ENCODE measurements around the gene DDX52. TPM values are rescaled to one million over a fixed set of nuclear protein-coding genes. Genes with fewer than 3 reads are reported as not detected.

Gene DDX52
- total and polyA plus RNA-seq, 2 of the 13 experiments (the other 11 are each of a cell fraction or from before 2014, with no cell fraction given), result 8.9 to 36.1 TPM

- TF ChIP-seq TBP (CRISPR knock-in tag; IDR thresholded peaks at IDR 0.05), result no peak
- TF ChIP-seq ISL2 (CRISPR knock-in tag; IDR thresholded peaks at IDR 0.05), result peak; percentile 29; the same call in 1 of the 2 replicates
- no peak for TF ChIP-seq FUBP1 (CRISPR knock-in tag; IDR thresholded peaks at IDR 0.05; ENCODE audit: borderline replicate concordance)
- TF ChIP-seq ZFP90 (CRISPR knock-in tag; IDR thresholded peaks at IDR 0.05; ENCODE audit: borderline replicate concordance), result 0 out of 2 replicates have a peak, but pooled peaks have one; percentile 53
- peak; percentile 29; the same call in 1 of the 2 replicates for TF ChIP-seq PITX1 (CRISPR knock-in tag; IDR thresholded peaks at IDR 0.05)
- TF ChIP-seq BCL6 (CRISPR knock-in tag; IDR thresholded peaks at IDR 0.05), result no peak
- no peak; the same call in 1 of the 2 replicates for TF ChIP-seq DR1 (CRISPR knock-in tag; IDR thresholded peaks at IDR 0.05)
- no peak; the same call in 1 of the 2 replicates for TF ChIP-seq ZGPAT (CRISPR knock-in tag; IDR thresholded peaks at IDR 0.05)
- TF ChIP-seq ZFX (CRISPR knock-in tag; IDR thresholded peaks at IDR 0.05; ENCODE audit: low read depth), result peak; percentile 88
- TF ChIP-seq HDAC6 (IDR thresholded peaks at IDR 0.05; ENCODE audit: low read depth, low read length), result no peak
- TF ChIP-seq ZIK1 (CRISPR knock-in tag; IDR thresholded peaks at IDR 0.05; ENCODE audit: borderline replicate concordance, low read depth), result 0 out of 2 replicates have a peak, but pooled peaks have one; percentile 55
- TF ChIP-seq ZNF124 (CRISPR knock-in tag; IDR thresholded peaks at IDR 0.05), result no peak
- TF ChIP-seq ZNF776 (CRISPR knock-in tag; IDR thresholded peaks at IDR 0.05), result no peak
- 0 out of 2 replicates have a peak, but pooled peaks have one; percentile 36 for TF ChIP-seq RXRA (CRISPR knock-in tag; IDR thresholded peaks at IDR 0.05)
- TF ChIP-seq ZNF644 (CRISPR knock-in tag; IDR thresholded peaks at IDR 0.05; ENCODE audit: low read depth), result no peak
- 0 out of 2 replicates have a peak, but pooled peaks have one; percentile 39 for TF ChIP-seq MTERF4 (CRISPR knock-in tag; IDR thresholded peaks at IDR 0.05)
- TF ChIP-seq, protein P1, sequence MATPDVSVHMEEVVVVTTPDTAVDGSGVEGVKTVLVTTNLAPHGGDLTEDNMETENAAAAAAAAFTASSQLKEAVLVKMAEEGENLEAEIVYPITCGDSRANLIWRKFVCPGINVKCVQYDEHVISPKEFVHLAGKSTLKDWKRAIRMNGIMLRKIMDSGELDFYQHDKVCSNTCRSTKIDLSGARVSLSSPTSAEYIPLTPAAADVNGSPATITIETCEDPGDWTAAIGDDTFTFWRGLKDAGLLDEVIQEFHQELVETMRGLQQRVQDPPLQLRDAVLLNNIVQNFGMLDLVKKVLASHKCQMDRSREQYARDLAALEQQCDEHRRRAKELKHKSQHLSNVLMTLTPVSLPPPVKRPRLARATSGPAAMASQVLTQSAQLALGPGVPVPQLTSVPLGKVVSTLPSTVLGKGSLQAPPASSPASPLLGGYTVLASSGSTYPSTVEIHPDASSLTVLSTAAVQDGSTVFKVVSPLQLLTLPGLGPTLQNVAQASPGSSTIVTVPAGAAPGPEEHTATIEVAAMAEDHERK (CRISPR knock-in tag; IDR thresholded peaks at IDR 0.05; ENCODE audit: low read depth), result no peak
- TF ChIP-seq ZNF468 (CRISPR knock-in tag; IDR thresholded peaks at IDR 0.05), result no peak
- peak; percentile 77 for TF ChIP-seq ZNF792 (CRISPR knock-in tag; IDR thresholded peaks at IDR 0.05)
- TF ChIP-seq GATAD2A (CRISPR knock-in tag; IDR thresholded peaks at IDR 0.05), result 0 out of 2 replicates have a peak, but pooled peaks have one; percentile 16
- TF ChIP-seq ZNF234 (CRISPR knock-in tag; conservative IDR thresholded peaks at IDR 0.05), result no peak
- peak; percentile 23; the same call in 1 of the 2 replicates for TF ChIP-seq NKX3-1 (CRISPR knock-in tag; IDR thresholded peaks at IDR 0.05)
- TF ChIP-seq REPIN1 (CRISPR knock-in tag; IDR thresholded peaks at IDR 0.05; ENCODE audit: borderline replicate concordance, low read depth), result no peak
- no peak for TF ChIP-seq HNF4G (IDR thresholded peaks at IDR 0.05; ENCODE audit: borderline replicate concordance, low read depth, low read length)
- no peak for TF ChIP-seq HNF4G (CRISPR knock-in tag; IDR thresholded peaks at IDR 0.05; ENCODE audit: borderline replicate concordance, low read depth)
- 0 out of 2 replicates have a peak, but pooled peaks have one; percentile 38 for TF ChIP-seq MED13 (CRISPR knock-in tag; IDR thresholded peaks at IDR 0.05)
- TF ChIP-seq ONECUT2 (CRISPR knock-in tag; IDR thresholded peaks at IDR 0.05), result 0 out of 2 replicates have a peak, but pooled peaks have one; percentile 20
Observed at GRCh38 chr17:37643118-37643766, at the start of gene DDX52 (continued).

All from HepG2 (cell line).